Stimulated activated CD4-positive, alpha-beta T cell treated with anti-CD3 and anti-CD28 coated beads, Interleukin-12 subunit alpha, Interleukin-12 subunit beta, amount 100 ng/mL, for 4 hours (primary cell): ENCODE data around the gene ZNRF1.
A peak's percentile ranks its signal among the peaks of the same experiment; 100 is the strongest.

Experiments
- DNase-seq: peaks from one replicate; pipeline ENCODE4 v3.0.0-alpha.2; 2020

ZNRF1 gene

GRCh38 chr16:75062976-75063346 is 64.1 kb downstream of the ZNRF1 start:
- no peak for DNase-seq

- DNase-seq, result no peak
Measured at GRCh38 chr16:75063549-75064088, 64.8 kb downstream of the ZNRF1 start.

- no peak for DNase-seq
Measured at GRCh38 chr16:75064403-75065148, 65.8 kb downstream of the ZNRF1 start.

GRCh38 chr16:75065149-75065505 is 66.3 kb downstream of the ZNRF1 start:
- peak; percentile 21 for DNase-seq

- DNase-seq, result no peak
Measured at GRCh38 chr16:75065521-75066149, 66.8 kb downstream of the ZNRF1 start.

GRCh38 chr16:75066861-75067447 is 68.1 kb downstream of the ZNRF1 start:
- DNase-seq, result no peak

GRCh38 chr16:75068085-75069031 is 69.5 kb downstream of the ZNRF1 start:
- no peak for DNase-seq

GRCh38 chr16:75070012-75070841 is 71.4 kb downstream of the ZNRF1 start:
- DNase-seq, result no peak

GRCh38 chr16:75071621-75072020 is 72.8 kb downstream of the ZNRF1 start:
- DNase-seq, result no peak

GRCh38 chr16:75072239-75072947 is 73.6 kb downstream of the ZNRF1 start:
- no peak for DNase-seq

GRCh38 chr16:75073545-75074303 is 74.9 kb downstream of the ZNRF1 start:
- DNase-seq, result no peak

GRCh38 chr16:75074304-75074793 is 75.5 kb downstream of the ZNRF1 start:
- DNase-seq, result no peak

- DNase-seq, result peak; percentile 51
Measured at GRCh38 chr16:75074920-75075687, 76.3 kb downstream of the ZNRF1 start.

- no peak for DNase-seq
Measured at GRCh38 chr16:75075688-75076268, 77.0 kb downstream of the ZNRF1 start.

GRCh38 chr16:75078886-75079285 is 80.1 kb downstream of the ZNRF1 start:
- DNase-seq, result no peak

- no peak for DNase-seq
Measured at GRCh38 chr16:75079346-75079926, 80.6 kb downstream of the ZNRF1 start.

- no peak for DNase-seq
Measured at GRCh38 chr16:75080205-75081029, 81.6 kb downstream of the ZNRF1 start.
